A549 (cell line): ENCODE results near the gene TNFRSF19. TPM values are rescaled to one million over a fixed set of nuclear protein-coding genes. Genes with fewer than 3 reads are reported as not detected.

Source experiments
- ATAC-seq, 2 experiments: fragments of 200-7000 bp in 1 of 2; fragments of >200 bp in 1 of 2; cut with Nextera tagmentation in 1 of 2; cut with Tn5 transposase in 1 of 2; 3 replicates each; pipeline versions ENCODE4 v1.8.0 to v1.9.1; 2018 to 2020; ENCODE audit warnings: mild to moderate bottlenecking in 1 of 2, moderate library complexity in 1 of 2
- CTCF ChIA-PET: fragments of 300-600 bp; sonication (Branson Sonifier 250); formaldehyde crosslinking; extraction: SDS; loops from one replicate; lab custom pipeline; 2021; ENCODE audit warnings: antibody characterized with exemption, inconsistent platforms; lab: Yijun Ruan, JAX
- POLR2A ChIA-PET: fragments of 350-600 bp; formaldehyde crosslinking; extraction: SDS; loops from one replicate; lab custom pipeline; 2021; ENCODE audit warnings: antibody characterized with exemption, inconsistent platforms; lab: Yijun Ruan, JAX
- DNase-seq, 2 experiments: peaks; one replicate each; pipeline versions ENCODE4 v3.0.0 to v3.0.0-alpha.2; 2011 to 2016; ENCODE audit warnings: low read depth in 1 of 2, low spot score in 1 of 2
- FAIRE-seq: peaks from 2 replicates; lab custom pipeline; 2011; peaks lifted over from hg19 to GRCh38; lab: Jason Lieb, UNC
- H3K27ac ChIP-seq, 2 experiments: fragments of >200 bp; sonication (Bioruptor Twin); formaldehyde crosslinking; 3 replicates each; pipeline ENCODE4 v1.5.1; 2016 to 2017
- H3K4me1 ChIP-seq: fragments of >200 bp; sonication (Bioruptor Twin); formaldehyde crosslinking; 3 replicates; pipeline ENCODE4 v1.6.1; 2016
- H3K4me2 ChIP-seq: fragments of >200 bp; sonication (Bioruptor Twin); formaldehyde crosslinking; 3 replicates; pipeline ENCODE4 v1.6.1; 2016
- H3K4me3 ChIP-seq: fragments of >200 bp; sonication (Bioruptor Twin); formaldehyde crosslinking; 3 replicates; pipeline ENCODE4 v1.5.1; 2016
- H3K9me3 ChIP-seq: fragments of >200 bp; sonication (Bioruptor Twin); formaldehyde crosslinking; 3 replicates; pipeline ENCODE4 v1.6.1; 2016
- ATOH8 ChIP-seq: fragments of 250-450 bp; sonication (Bioruptor Pico); IDR thresholded peaks from 2 replicates; pipeline ENCODE4 v1.5.0; 2020; ENCODE audit warnings: low read depth, mild to moderate bottlenecking, moderate library complexity
- BCL3 ChIP-seq: fragments of >200 bp; sonication (Bioruptor Twin); formaldehyde crosslinking; IDR thresholded peaks from 3 replicates; pipeline ENCODE4 v1.6.1; 2016
- BHLHE40 ChIP-seq: IDR thresholded peaks from 2 replicates; pipeline ENCODE4 v1.6.1; 2012; ENCODE audit warnings: low read depth, low read length, inconsistent platforms
- CHD2 ChIP-seq: fragments of 150-350 bp; IDR thresholded peaks from 2 replicates; pipeline ENCODE4 v1.6.1; 2014; ENCODE audit warnings: low read length; ENCODE audit not compliant: partially characterized antibody
- ELK1 ChIP-seq: fragments of 150-350 bp; IDR thresholded peaks from 2 replicates; pipeline ENCODE4 v1.6.1; 2014; ENCODE audit warnings: low read depth, mild to moderate bottlenecking, low read length
- EP300 ChIP-seq, 2 experiments: fragments of >200 bp; sonication (Bioruptor Twin); formaldehyde crosslinking; IDR thresholded peaks; 2 replicates in 1 of 2; 3 replicates in 1 of 2; pipeline ENCODE4 v1.6.1; 2016 to 2017
- ESRRA ChIP-seq: fragments of 150-350 bp; IDR thresholded peaks from 2 replicates; pipeline ENCODE4 v1.6.1; 2014; ENCODE audit warnings: mild to moderate bottlenecking, low read length, borderline replicate concordance
- FOXS1 ChIP-seq: fragments of 250-450 bp; sonication (Bioruptor Pico); IDR thresholded peaks from 2 replicates; pipeline ENCODE4 v1.5.0; 2020; ENCODE audit warnings: mild to moderate bottlenecking, moderate library complexity
- HDAC2 ChIP-seq: fragments of 200-600 bp; sonication (generic); IDR thresholded peaks from 2 replicates; pipeline ENCODE4 v1.6.1; 2016
- HES2 ChIP-seq: fragments of >200 bp; sonication (Bioruptor Twin); formaldehyde crosslinking; IDR thresholded peaks from 2 replicates; pipeline ENCODE4 v1.6.1; 2016
- HEYL ChIP-seq: fragments of 250-450 bp; sonication (Bioruptor Pico); IDR thresholded peaks from 2 replicates; pipeline ENCODE4 v1.8.0; 2021; ENCODE audit warnings: mild to moderate bottlenecking, moderate library complexity
- HOXA7 ChIP-seq: fragments of 250-450 bp; sonication (Bioruptor Pico); IDR thresholded peaks from 2 replicates; pipeline ENCODE4 v1.5.0; 2020; ENCODE audit warnings: mild to moderate bottlenecking, moderate library complexity
- HOXB13 ChIP-seq: fragments of 250-450 bp; sonication (Bioruptor Pico); IDR thresholded peaks from 2 replicates; pipeline ENCODE4 v1.5.0; 2020; ENCODE audit warnings: low read depth, mild to moderate bottlenecking, moderate library complexity
- JUN ChIP-seq, 2 experiments: fragments of >200 bp; sonication (Bioruptor Twin); formaldehyde crosslinking; IDR thresholded peaks; 2 replicates in 1 of 2; 3 replicates in 1 of 2; pipeline ENCODE4 v1.6.1; 2016 to 2017
- MAFK ChIP-seq: fragments of 450-650 bp; IDR thresholded peaks from 2 replicates; pipeline ENCODE4 v1.6.1; 2014; ENCODE audit not compliant: partially characterized antibody
- PBX3 ChIP-seq: IDR thresholded peaks from 2 replicates; pipeline ENCODE4 v1.6.1; 2012
- PHF8 ChIP-seq: fragments of 200-600 bp; sonication (generic); IDR thresholded peaks from 2 replicates; pipeline ENCODE4 v1.6.1; 2016; ENCODE audit warnings: low read depth, mild to moderate bottlenecking, antibody characterized with exemption, moderate library complexity, borderline replicate concordance
- POLR2A ChIP-seq: IDR thresholded peaks from 2 replicates; pipeline ENCODE4 v1.6.1; 2012; ENCODE audit warnings: mild to moderate bottlenecking, low read length
- POLR2AphosphoS2 ChIP-seq: conservative IDR thresholded peaks from 2 replicates; pipeline ENCODE4 v1.6.1; 2012; ENCODE audit warnings: low read length, improper control_type of control experiment, inconsistent platforms
- RCOR1 ChIP-seq: fragments of 150-350 bp; IDR thresholded peaks from 2 replicates; pipeline ENCODE4 v1.6.1; 2014; ENCODE audit warnings: antibody characterized with exemption, low read length, low read depth
- REST ChIP-seq: fragments of 200-600 bp; sonication (generic); IDR thresholded peaks from 2 replicates; pipeline ENCODE4 v1.6.1; 2016; ENCODE audit warnings: antibody characterized with exemption, mild to moderate bottlenecking, moderate library complexity
- RFX5 ChIP-seq: fragments of 450-650 bp; IDR thresholded peaks from 2 replicates; pipeline ENCODE4 v1.7.1; 2014; ENCODE audit warnings: antibody characterized with exemption, mild to moderate bottlenecking, moderate library complexity
- RNF2 ChIP-seq: fragments of 200-600 bp; sonication (generic); IDR thresholded peaks from 2 replicates; pipeline ENCODE4 v1.6.1; 2016; ENCODE audit warnings: low read depth, mild to moderate bottlenecking, antibody characterized with exemption, moderate library complexity, borderline replicate concordance
- SMC3 ChIP-seq: fragments of >200 bp; sonication (Bioruptor Twin); formaldehyde crosslinking; IDR thresholded peaks from 3 replicates; pipeline ENCODE4 v1.6.1; 2018; ENCODE audit warnings: inconsistent platforms
- SREBF2 ChIP-seq: fragments of 450-650 bp; IDR thresholded peaks from 2 replicates; pipeline ENCODE4 v1.6.1; 2014; ENCODE audit warnings: mild to moderate bottlenecking, moderate library complexity
- TFCP2L1 ChIP-seq: fragments of 250-450 bp; sonication (Bioruptor Pico); IDR thresholded peaks from 2 replicates; pipeline ENCODE4 v1.5.0; 2021; ENCODE audit warnings: mild to moderate bottlenecking
- WGBS: methylation state at CpG from one replicate; pipeline ENCODE4 v1.1.6; 2017; ENCODE audit errors: missing lambda C conversion rate; 5-methylcytosine and 5-hydroxymethylcytosine counted together
- polyA plus RNA-seq, 4 experiments: library from polyadenylated mRNA; depleted of rRNA in 3 of 4; stranded (reverse); fragments of >200 nt; fragmentation: RNase III in 1 of 4; extraction: RNeasy Plus Mini Kit Qiagen cat#74134 plus additional on column Dnase treatment in 1 of 4; gene quantifications; 2 replicates in 3 of 4; 3 replicates in 1 of 4; pipeline ENCODE4 v1.2.3, GENCODE V29; 2011 to 2017

Gene TNFRSF19
- polyA plus RNA-seq, 2 of the 4 experiments (the other 2 are of a cell fraction), result 1.2 to 1.9 TPM

- TF ChIP-seq BCL3 (no peak), MAFK (no peak), POLR2AphosphoS2 (no peak), RCOR1 (no peak), RFX5 (no peak), PBX3 (no peak), POLR2A (no peak), HOXB13 (no peak), RNF2 (no peak), PHF8 (no peak), EP300 (IDR thresholded peaks at IDR 0.05) (no peak), ELK1 (no peak), JUN (IDR thresholded peaks at IDR 0.05) (no peak), HEYL (CRISPR knock-in tag) (no peak), HOXA7 (CRISPR knock-in tag) (no peak), ATOH8 (CRISPR knock-in tag) (no peak), REST (no peak), CHD2 (no peak)
- TF ChIP-seq, all 56 proteins: peak for 0
- H3K4me2 ChIP-seq, result no peak overlapping the region
- WGBS, result 60% methylated on average over 1 of the region's 1 CpG
- DNase-seq, result no peak
- H3K9me3 ChIP-seq, result no peaks in the 10 kb centered on the region
- CTCF ChIA-PET, result no interaction called here
- no peak overlapping the region for H3K4me3 ChIP-seq
- H3K4me1 ChIP-seq, result no peaks in the 10 kb centered on the region
- FAIRE-seq, result no peak
- ATAC-seq, result no peak
- POLR2A ChIA-PET, result no interaction called here
- H3K27ac ChIP-seq, result no peak overlapping the region
These were observed 61.9 kb downstream of the TNFRSF19 start for GRCh38 chr13:23632048-23632582.

GRCh38 chr13:23632741-23633140 lies 62.5 kb downstream of the TNFRSF19 start:
- ChIA-PET CTCF (no interaction called here), POLR2A (no interaction called here)
- H3K9me3 ChIP-seq, result no peaks in the 10 kb centered on the region
- DNase-seq (no peak), ATAC-seq (no peak), FAIRE-seq (no peak)
- H3K4me2 ChIP-seq, result no peak overlapping the region
- WGBS, result 50% methylated on average over 3 of the region's 3 CpGs
- no peaks in the 10 kb centered on the region for H3K4me1 ChIP-seq
- H3K27ac ChIP-seq, result no peak overlapping the region
- H3K4me3 ChIP-seq, result no peak overlapping the region
- TF ChIP-seq SMC3 (no peak), TFCP2L1 (no peak), FOXS1 (CRISPR knock-in tag) (no peak), POLR2A (no peak), HDAC2 (no peak), HES2 (no peak), BHLHE40 (no peak), ESRRA (no peak), SREBF2 (no peak), REST (no peak)
